C4-2B (cell line): ENCODE results near the gene PLPP4.

Source experiments
- ZFX ChIP-seq: fragments of 450-650 bp; IDR thresholded peaks from 2 replicates; pipeline ENCODE4 v1.6.1; 2017
- TF ChIP-seq, protein P1 (sequence below): fragments of 450-650 bp; conservative IDR thresholded peaks from 2 replicates; pipeline ENCODE4 v1.5.1; 2017; ENCODE audit warnings: mild to moderate bottlenecking

DNA sequence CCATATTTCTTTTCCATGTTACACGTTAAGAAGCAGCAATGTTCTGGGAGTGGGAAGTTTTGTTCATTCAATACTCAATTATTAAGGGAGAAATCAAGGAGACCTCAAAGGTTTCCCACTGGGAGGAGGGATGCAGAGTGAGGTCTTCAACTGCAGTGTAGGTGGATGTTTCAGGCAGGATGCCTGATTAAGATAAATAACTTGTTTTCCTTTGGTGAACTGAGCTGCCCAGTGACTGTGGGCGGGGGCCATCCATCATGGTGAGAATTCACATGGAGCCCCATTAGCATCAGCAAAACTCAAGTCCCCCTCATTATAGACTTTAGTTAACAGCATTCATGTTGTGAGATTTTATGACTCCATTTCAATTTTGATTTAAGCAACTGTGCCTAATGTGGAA is 121.1 kb downstream of the PLPP4 start:
- TF ChIP-seq, protein P1, sequence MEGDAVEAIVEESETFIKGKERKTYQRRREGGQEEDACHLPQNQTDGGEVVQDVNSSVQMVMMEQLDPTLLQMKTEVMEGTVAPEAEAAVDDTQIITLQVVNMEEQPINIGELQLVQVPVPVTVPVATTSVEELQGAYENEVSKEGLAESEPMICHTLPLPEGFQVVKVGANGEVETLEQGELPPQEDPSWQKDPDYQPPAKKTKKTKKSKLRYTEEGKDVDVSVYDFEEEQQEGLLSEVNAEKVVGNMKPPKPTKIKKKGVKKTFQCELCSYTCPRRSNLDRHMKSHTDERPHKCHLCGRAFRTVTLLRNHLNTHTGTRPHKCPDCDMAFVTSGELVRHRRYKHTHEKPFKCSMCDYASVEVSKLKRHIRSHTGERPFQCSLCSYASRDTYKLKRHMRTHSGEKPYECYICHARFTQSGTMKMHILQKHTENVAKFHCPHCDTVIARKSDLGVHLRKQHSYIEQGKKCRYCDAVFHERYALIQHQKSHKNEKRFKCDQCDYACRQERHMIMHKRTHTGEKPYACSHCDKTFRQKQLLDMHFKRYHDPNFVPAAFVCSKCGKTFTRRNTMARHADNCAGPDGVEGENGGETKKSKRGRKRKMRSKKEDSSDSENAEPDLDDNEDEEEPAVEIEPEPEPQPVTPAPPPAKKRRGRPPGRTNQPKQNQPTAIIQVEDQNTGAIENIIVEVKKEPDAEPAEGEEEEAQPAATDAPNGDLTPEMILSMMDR, result no peak
- TF ChIP-seq ZFX, result no peak
